Activated T-cell treated with anti-CD3 and anti-CD28 coated beads, Interleukin-2, amount 50 U/mL, for 72 hours (primary cell): ENCODE measurements around the gene PABPC1L. TPM values are rescaled to one million over a fixed set of nuclear protein-coding genes. Genes with fewer than 3 reads are reported as not detected.
A peak's percentile ranks its signal among the peaks of the same experiment; 100 is the strongest.

Experiments used
- ATAC-seq, 2 donors: fragments of 150-1000 bp; cut with Tn5 transposase; replicated peaks in 1 of 2; 2 replicates each; pipeline ENCODE4 v1.10.0; 2021; ENCODE audit warnings: moderate library complexity in 2 of 2, mild to moderate bottlenecking in 1 of 2
- DNase-seq, 2 donors: peaks; one replicate each; pipeline ENCODE4 v3.0.0; 2021 to 2022; ENCODE audit warnings: mixed read lengths in 1 of 2
- H3K27ac Mint-ChIP-seq: one replicate; pipeline ENCODE4 v1.8.0; 2022; ENCODE audit warnings: mild to moderate bottlenecking, moderate library complexity, mixed read lengths
- H3K27me3 Mint-ChIP-seq: one replicate; pipeline ENCODE4 v1.8.0; 2022; ENCODE audit warnings: low read depth, mixed read lengths
- H3K36me3 Mint-ChIP-seq, 2 donors: one replicate each; pipeline ENCODE4 v1.8.0; 2022; ENCODE audit warnings: mixed read lengths in 2 of 2, mild to moderate bottlenecking in 1 of 2; ENCODE audit not compliant: insufficient read depth in 2 of 2
- H3K4me1 Mint-ChIP-seq: one replicate; pipeline ENCODE4 v1.8.0; 2022; ENCODE audit warnings: low read depth, mixed read lengths
- H3K4me3 Mint-ChIP-seq, 2 donors: one replicate each; pipeline ENCODE4 v1.8.0; 2022; ENCODE audit warnings: mild to moderate bottlenecking in 2 of 2, mixed read lengths in 2 of 2, moderate library complexity in 2 of 2
- H3K9me3 Mint-ChIP-seq, 2 donors: one replicate each; pipeline ENCODE4 v1.8.0; 2022; ENCODE audit warnings: mixed read lengths in 2 of 2
- total RNA-seq, 2 donors: library from RNA; stranded (reverse); gene quantifications; one replicate each; pipeline ENCODE4 v1.2.3, GENCODE V29; 2022

Gene PABPC1L
- total RNA-seq, 2 donors from 2014 or later, result 138 to 162 TPM

DNA sequence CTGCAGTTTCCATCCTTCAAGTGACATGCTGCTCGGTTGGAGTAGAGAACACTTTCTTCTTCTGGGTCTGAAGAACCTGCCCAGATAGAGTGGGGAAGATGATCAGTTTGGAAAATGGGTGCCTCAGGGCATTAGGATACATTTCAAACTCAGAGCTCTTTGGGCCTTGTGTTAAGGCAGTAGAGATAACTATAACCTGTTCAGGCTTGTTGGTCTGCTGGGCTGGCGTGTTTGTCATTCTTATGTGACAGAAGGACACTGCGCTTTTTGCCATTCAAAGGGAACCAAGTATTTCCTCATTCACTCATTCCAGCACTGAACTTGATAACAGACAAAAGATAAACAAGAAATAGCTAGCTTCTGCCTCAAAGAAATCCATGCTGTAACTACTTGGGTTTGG is 46.5 kb downstream of the PABPC1L start:
- Mint-ChIP-seq H3K4me1 (peaks cover 61% of the 10 kb centered on the region), H3K27me3 (no peaks in the 10 kb centered on the region), H3K9me3 (no peaks in the 10 kb centered on the region), H3K27ac (peak overlapping the region; percentile 64), H3K4me3 (peak overlapping the region in 1 of 2 donors; percentile 16), H3K36me3 (peaks cover 38 to 54% of the 10 kb centered on the region in 2 donors)
- ATAC-seq (no peak), DNase-seq (no peak)

DNA sequence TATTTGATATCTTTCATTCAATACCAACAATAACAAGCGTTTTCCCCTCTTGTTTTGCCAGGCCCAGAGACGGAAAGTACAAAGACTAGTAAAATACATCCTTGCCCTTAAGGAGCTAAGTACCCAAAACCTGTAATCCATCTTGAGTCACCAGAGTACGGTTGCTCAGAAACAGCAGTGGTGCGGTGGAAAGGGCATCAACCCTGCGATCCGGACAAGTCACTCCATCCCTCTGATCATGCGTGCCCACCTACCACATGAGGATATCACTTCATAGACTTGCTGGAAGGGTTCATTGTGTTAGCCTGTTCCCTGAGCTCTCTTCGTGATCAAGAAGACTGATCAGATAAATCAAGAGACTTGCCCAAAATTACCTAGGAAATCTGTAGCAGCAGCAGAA is 48.4 kb downstream of the PABPC1L start:
- H3K9me3 Mint-ChIP-seq, result peaks cover 0 to 2% of the 10 kb centered on the region in 2 donors
- peak overlapping the region; percentile 94 to 99 for H3K4me3 Mint-ChIP-seq
- ATAC-seq (no peak), DNase-seq (no peak)
- H3K4me1 Mint-ChIP-seq, result peaks cover 72% of the 10 kb centered on the region
- H3K36me3 Mint-ChIP-seq, result peaks cover 29 to 45% of the 10 kb centered on the region in 2 donors
- no peaks in the 10 kb centered on the region for H3K27me3 Mint-ChIP-seq
- H3K27ac Mint-ChIP-seq, result peak overlapping the region; percentile 96

GRCh38 chr20:44959082-44959637 is 49.3 kb downstream of the PABPC1L start:
- Mint-ChIP-seq H3K36me3 (peaks cover 21 to 36% of the 10 kb centered on the region in 2 donors), H3K9me3 (peaks cover 0 to 2% of the 10 kb centered on the region in 2 donors), H3K4me1 (peaks cover 80% of the 10 kb centered on the region), H3K4me3 (peak overlapping the region; percentile 94 to 99), H3K27me3 (no peaks in the 10 kb centered on the region), H3K27ac (peak overlapping the region; percentile 96)
- ATAC-seq (peak in 1 of 2 donors; percentile 21), DNase-seq (peak in 1 of 2 donors; percentile 21)

GRCh38 chr20:44959638-44960102 is 49.8 kb downstream of the PABPC1L start:
- ATAC-seq (peak; percentile 77 to 78), DNase-seq (peak; percentile 72 to 83)
- Mint-ChIP-seq H3K27ac (peak overlapping the region; percentile 96), H3K36me3 (peaks cover 19 to 35% of the 10 kb centered on the region in 2 donors), H3K27me3 (no peaks in the 10 kb centered on the region), H3K9me3 (peaks cover 0 to 2% of the 10 kb centered on the region in 2 donors), H3K4me3 (peak overlapping the region; percentile 94 to 99), H3K4me1 (peaks cover 80% of the 10 kb centered on the region)

DNA sequence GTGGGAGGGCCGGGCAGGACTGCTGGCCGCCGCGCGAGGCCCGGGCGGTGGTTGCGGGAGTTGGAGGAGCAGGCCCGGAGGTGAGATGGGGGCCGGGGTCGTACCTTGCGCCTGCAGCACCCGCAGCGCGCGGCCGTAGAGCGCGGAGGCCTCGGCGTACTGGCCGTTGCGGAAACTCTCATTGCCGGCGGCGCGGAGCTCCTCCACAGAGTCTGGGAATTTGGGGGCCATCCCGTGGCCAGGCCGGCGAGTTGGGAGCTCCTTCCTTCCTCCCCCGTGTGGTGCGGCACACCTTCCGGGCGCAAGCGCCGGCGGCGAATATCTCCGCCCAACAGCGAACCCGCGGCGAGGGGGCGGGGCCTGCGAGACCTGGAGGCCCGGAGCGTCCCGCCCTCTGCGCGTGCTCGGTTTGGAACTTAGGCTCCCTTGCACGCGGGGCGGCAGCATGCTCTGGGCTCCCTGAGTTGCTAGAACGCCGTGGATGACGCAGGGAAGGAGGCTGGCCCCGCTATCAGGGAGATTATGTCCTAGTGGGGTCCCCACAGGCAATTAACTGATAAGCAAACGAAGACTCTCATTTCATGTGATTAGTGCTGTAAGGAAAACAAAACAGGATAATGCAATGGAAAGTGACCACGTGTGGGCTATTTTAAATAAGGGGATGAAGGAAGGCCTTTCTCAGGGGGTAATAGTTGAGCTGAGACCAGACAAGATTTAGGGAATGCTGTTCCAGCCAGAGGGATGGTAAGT is 50.4 kb downstream of the PABPC1L start, which contains the start of gene TOMM34:
TOMM34 (minus strand) TSS at position 295 of the 750 bp plus-strand sequence; CDS start at position 231, 64 bp downstream.
- peak; percentile 91 to 95 for ATAC-seq
- H3K9me3 Mint-ChIP-seq, result peaks cover 0 to 2% of the 10 kb centered on the region in 2 donors
- no peaks in the 10 kb centered on the region for H3K27me3 Mint-ChIP-seq
- H3K4me1 Mint-ChIP-seq, result peaks cover 83% of the 10 kb centered on the region
- peak within 1 kb of the TSS; percentile 94 to 99 for H3K4me3 Mint-ChIP-seq
- H3K27ac Mint-ChIP-seq, result peak within 1 kb of the TSS; percentile 96
- peak; percentile 97 to 98 for DNase-seq
- peaks cover 16 to 29% of the 10 kb centered on the region in 2 donors for H3K36me3 Mint-ChIP-seq

DNA sequence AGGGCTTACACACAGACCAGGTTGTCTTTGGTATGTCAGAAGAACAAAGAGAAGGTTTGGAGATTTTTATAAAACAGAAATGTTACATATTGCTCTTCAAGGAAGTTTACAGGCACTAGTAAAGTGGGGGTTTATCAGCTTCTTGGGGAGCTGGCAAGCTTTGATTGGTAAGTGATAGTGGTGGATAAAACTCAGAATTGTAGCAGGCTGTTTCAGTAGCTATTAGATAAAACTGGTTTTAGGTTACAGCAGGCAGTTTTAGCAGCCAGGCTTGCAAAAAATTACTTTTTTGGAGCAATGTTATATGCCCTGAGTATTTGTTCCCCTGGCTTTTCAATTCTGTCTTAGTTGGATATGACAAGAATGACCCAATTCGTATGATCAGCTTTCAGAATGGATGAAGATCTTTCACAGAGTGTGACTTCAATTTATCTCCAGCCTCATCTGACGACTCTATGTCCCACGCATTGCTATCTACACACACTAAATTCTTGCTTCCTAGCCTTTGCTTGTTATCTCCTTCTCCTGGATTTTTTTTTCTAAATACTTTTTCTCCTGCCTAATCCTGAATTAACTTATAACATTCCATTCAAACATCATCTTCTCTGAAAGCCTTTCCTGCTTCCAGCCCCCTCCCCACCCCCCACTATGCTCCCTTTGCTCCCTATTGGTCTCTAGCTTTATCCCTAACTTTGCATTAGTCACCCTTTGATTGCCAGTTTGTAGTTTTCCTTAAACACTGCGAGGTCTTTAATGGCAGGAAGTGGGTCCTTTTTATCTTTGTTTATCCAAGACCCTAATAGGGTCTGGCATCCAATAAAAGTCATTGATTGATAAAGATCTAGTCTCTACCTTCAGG is 51.4 kb downstream of the PABPC1L start:
- no peak for DNase-seq
- Mint-ChIP-seq H3K4me3 (peak overlapping the region; percentile 94 to 99), H3K4me1 (peaks cover 82% of the 10 kb centered on the region), H3K27me3 (no peaks in the 10 kb centered on the region), H3K36me3 (peaks cover 13 to 21% of the 10 kb centered on the region in 2 donors), H3K27ac (peak overlapping the region; percentile 93), H3K9me3 (peaks cover 0 to 2% of the 10 kb centered on the region in 2 donors)
- no peak for ATAC-seq

DNA sequence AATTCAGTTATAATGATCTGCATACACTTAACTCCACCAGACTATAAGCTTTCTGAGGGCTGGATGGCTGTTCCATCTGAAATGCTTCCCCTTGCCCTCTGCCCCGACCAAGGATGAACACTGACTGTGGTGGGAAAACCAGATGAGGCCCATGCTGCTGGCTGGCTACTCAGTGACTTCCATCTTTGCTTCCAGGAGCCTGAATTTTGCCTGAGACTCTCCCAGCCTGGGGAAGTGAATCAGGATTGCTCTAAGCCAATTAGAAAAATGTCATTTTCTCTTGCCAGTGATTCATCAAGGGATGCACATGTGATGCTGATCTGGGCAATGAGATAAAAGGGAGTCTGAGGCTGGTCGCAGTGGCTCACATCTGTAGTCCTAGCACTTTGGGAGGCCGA is 52.0 kb downstream of the PABPC1L start:
- Mint-ChIP-seq H3K27ac (no peak overlapping the region), H3K9me3 (peaks cover 0 to 2% of the 10 kb centered on the region in 2 donors), H3K4me1 (peaks cover 76% of the 10 kb centered on the region), H3K27me3 (no peaks in the 10 kb centered on the region), H3K36me3 (peaks cover 13 to 22% of the 10 kb centered on the region in 2 donors), H3K4me3 (peak overlapping the region; percentile 39 to 94)
- no peak for DNase-seq
- no peak for ATAC-seq

- no peak for ATAC-seq
- H3K27ac Mint-ChIP-seq, result no peak overlapping the region
- peaks cover 0 to 2% of the 10 kb centered on the region in 2 donors for H3K9me3 Mint-ChIP-seq
- no peak overlapping the region for H3K4me3 Mint-ChIP-seq
- H3K36me3 Mint-ChIP-seq, result peaks cover 16 to 23% of the 10 kb centered on the region in 2 donors
- peaks cover 71% of the 10 kb centered on the region for H3K4me1 Mint-ChIP-seq
- no peaks in the 10 kb centered on the region for H3K27me3 Mint-ChIP-seq
- no peak for DNase-seq
These were observed 52.6 kb downstream of the PABPC1L start for GRCh38 chr20:44962483-44962882.

DNA sequence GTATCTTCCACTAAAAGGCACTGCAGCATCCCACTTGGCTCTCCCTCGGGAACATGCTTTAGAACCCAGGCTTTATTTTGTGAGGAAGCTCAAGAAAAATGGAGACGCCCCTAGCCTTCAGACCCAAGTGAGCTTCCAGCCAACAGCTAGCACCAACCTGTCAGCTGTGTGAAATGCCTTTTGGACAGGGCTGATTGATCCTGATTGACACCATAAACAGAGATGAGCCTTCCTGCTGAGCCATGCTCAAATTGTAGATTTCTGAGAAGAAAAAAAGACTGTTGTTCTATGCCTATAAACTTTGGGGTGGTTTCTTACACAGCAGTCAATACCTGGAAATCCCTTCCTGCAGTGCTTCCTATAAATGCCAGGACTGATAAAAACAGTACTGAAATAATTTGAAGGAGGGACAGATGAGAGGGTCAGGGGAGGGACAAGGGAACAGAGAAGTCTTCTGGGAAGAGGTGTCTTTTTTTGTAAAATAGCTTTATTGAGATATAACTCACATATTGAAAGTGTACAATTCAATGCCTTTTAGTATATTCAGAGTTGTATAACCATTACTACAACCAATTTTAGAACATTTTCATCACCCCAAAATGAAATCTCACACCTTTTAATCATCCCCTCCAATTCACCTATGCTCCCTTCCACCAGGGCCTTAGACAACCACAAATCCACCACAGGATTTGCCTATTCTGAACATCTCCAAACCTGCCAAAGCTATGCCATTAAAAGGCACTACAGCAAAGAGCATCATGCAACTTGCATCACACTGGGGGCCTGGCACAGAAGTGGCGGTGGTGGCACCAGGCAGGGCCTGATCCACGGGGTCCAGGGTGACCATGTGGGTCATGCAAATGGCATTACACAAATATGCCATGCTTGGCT is 53.7 kb downstream of the PABPC1L start:
- Mint-ChIP-seq H3K4me3 (peak overlapping the region in 1 of 2 donors; percentile 5), H3K4me1 (peaks cover 63% of the 10 kb centered on the region)

GRCh38 chr20:44965651-44966029 is 55.8 kb downstream of the PABPC1L start:
- H3K4me1 Mint-ChIP-seq, result peaks cover 67% of the 10 kb centered on the region
- ATAC-seq (no peak), DNase-seq (no peak)
- peaks cover 7 to 11% of the 10 kb centered on the region in 2 donors for H3K36me3 Mint-ChIP-seq
- peak overlapping the region; percentile 87 to 99 for H3K4me3 Mint-ChIP-seq
- H3K27ac Mint-ChIP-seq, result peak overlapping the region; percentile 43
- H3K9me3 Mint-ChIP-seq, result peaks cover 0 to 2% of the 10 kb centered on the region in 2 donors
- no peaks in the 10 kb centered on the region for H3K27me3 Mint-ChIP-seq

More for the DNA sequence above, 53.7 kb downstream of the PABPC1L start:
- H3K27me3 Mint-ChIP-seq, result no peaks in the 10 kb centered on the region
- H3K36me3 Mint-ChIP-seq, result peaks cover 13 to 19% of the 10 kb centered on the region in 2 donors
- peaks cover 0 to 2% of the 10 kb centered on the region in 2 donors for H3K9me3 Mint-ChIP-seq
- DNase-seq (no peak), ATAC-seq (no peak)
- peak overlapping the region; percentile 7 for H3K27ac Mint-ChIP-seq

DNA sequence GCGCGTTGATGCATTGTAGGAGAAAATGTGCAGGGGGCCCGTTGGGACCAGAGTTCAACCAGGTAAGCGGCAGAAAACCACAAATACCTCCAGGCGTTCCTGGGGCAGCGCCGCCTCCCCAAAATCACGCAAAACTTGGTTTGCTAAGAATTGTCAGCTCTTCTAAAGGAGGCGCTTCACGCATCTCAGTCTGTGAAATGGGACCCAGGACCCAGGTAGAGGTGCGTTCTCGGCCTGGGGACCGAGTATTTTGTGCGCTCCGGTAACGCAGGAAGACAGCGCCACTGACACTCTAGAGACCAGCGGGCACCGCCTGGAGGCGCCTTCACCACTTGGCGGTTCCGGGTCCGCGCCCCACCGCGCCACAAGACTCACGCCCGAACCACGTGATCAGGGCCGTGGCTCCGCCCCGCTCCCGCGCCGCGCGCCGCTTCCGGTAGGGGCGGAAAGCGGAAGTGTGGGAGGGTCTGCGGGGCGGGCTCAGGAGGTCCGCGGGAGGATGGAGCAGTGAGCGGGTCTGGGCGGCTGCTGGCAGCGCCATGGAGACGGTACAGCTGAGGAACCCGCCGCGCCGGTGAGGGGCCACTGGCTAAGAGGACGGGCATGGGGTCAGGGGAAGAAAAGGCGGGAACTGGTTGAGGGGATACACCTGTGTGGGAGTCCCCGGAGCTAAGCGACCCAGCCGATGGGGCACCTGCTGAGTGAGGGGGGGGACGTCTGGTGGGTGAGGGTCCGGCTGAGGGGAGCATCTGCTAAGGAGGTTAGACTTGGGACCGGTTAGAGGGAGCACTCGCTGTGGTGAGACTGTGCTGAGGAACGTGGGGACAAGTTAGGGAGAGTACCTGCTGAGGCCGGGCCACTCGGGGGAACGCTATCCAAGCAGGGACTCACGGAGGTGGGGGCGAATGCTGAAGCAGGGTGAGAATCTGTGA is 56.4 kb downstream of the PABPC1L start, which contains the start of gene STK4:
STK4 (plus strand) TSS at position 483 of the 932 bp plus-strand sequence; CDS start at position 540, 57 bp downstream.
- DNase-seq, result peak; percentile 96 to 97
- peaks cover 0 to 2% of the 10 kb centered on the region in 2 donors for H3K9me3 Mint-ChIP-seq
- no peaks in the 10 kb centered on the region for H3K27me3 Mint-ChIP-seq
- peak within 1 kb of the TSS; percentile 87 to 99 for H3K4me3 Mint-ChIP-seq
- peak; percentile 83 to 85 for ATAC-seq
- peaks cover 67% of the 10 kb centered on the region for H3K4me1 Mint-ChIP-seq
- H3K27ac Mint-ChIP-seq, result peak within 1 kb of the TSS; percentile 43
- H3K36me3 Mint-ChIP-seq, result peaks cover 7 to 11% of the 10 kb centered on the region in 2 donors
